BE2C (cell line): ENCODE results near the gene CATSPERZ.

Experiments
- DNase-seq: peaks from one replicate; pipeline ENCODE4 v3.0.0-alpha.2; 2020
- H3K27me3 ChIP-seq: fragments of 250-450 bp; sonication (Bioruptor Pico); 2 replicates; pipeline ENCODE4 v1.5.1; 2020; ENCODE audit warnings: mild to moderate bottlenecking
- H3K36me3 ChIP-seq: fragments of 250-450 bp; sonication (Bioruptor Pico); 2 replicates; pipeline ENCODE4 v1.5.1; 2020; ENCODE audit warnings: mild to moderate bottlenecking
- H3K4me1 ChIP-seq: fragments of 250-450 bp; sonication (Bioruptor Pico); 2 replicates; pipeline ENCODE4 v1.5.1; 2020
- H3K4me3 ChIP-seq: 2 replicates; pipeline ENCODE4 v1.5.1; 2011; ENCODE audit warnings: low read depth, low read length
- H3K9me3 ChIP-seq: fragments of 250-450 bp; sonication (Bioruptor Pico); 2 replicates; pipeline ENCODE4 v1.5.1; 2020
- TF ChIP-seq, protein P1 (sequence below): IDR thresholded peaks from 2 replicates; pipeline ENCODE4 v1.5.1; 2012; ENCODE audit warnings: mild to moderate bottlenecking, low read depth, low read length

Gene CATSPERZ

DNA sequence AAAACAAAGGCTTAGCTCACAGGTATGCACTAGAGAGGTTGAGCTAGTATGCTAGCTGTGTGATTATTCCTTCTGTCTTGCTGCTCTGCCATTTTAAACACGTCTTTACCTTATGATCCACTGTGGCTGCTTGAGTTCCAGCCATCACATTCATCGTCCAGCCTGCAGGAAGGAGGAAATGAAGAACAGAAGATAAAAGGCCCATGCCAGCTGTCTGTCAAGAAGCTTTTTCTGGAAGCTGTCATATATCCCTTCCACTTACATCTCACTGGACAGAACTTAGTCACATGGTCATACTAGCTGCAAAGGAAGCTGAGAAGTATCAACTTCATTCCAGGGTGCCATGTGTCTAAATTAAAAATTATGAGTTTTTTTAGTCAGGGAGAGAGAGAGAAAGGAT is 27.2 kb downstream of the CATSPERZ start:
- no peak overlapping the region for H3K4me3 ChIP-seq
- no peaks in the 10 kb centered on the region for H3K27me3 ChIP-seq
- no peaks in the 10 kb centered on the region for H3K36me3 ChIP-seq
- H3K9me3 ChIP-seq: no peaks in the 10 kb centered on the region
- TF ChIP-seq, protein P1, sequence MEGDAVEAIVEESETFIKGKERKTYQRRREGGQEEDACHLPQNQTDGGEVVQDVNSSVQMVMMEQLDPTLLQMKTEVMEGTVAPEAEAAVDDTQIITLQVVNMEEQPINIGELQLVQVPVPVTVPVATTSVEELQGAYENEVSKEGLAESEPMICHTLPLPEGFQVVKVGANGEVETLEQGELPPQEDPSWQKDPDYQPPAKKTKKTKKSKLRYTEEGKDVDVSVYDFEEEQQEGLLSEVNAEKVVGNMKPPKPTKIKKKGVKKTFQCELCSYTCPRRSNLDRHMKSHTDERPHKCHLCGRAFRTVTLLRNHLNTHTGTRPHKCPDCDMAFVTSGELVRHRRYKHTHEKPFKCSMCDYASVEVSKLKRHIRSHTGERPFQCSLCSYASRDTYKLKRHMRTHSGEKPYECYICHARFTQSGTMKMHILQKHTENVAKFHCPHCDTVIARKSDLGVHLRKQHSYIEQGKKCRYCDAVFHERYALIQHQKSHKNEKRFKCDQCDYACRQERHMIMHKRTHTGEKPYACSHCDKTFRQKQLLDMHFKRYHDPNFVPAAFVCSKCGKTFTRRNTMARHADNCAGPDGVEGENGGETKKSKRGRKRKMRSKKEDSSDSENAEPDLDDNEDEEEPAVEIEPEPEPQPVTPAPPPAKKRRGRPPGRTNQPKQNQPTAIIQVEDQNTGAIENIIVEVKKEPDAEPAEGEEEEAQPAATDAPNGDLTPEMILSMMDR: no peak
- no peaks in the 10 kb centered on the region for H3K4me1 ChIP-seq
- DNase-seq: no peak

DNA sequence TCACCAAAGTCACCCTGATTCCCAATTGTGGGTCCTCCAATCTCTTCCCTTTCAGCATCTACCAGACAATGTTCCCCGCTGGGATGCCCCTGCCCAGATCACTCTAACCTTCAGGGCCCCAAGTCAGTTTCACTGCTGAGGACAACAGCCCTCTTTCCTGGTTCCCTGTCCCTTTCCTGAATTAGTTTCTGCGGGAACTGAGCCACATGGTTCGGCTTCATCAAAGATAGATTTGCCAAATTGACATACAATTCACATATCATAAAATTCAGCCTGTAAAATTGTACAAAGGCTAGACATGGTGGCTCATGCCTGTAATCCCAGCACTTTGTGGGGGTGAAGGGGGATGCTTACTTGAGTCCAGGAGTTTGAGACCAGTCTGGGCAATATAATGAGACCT is 27.8 kb downstream of the CATSPERZ start:
- H3K4me3 ChIP-seq: no peak overlapping the region
- H3K9me3 ChIP-seq: no peaks in the 10 kb centered on the region
- TF ChIP-seq, protein P1: no peak
- no peak for DNase-seq
- H3K36me3 ChIP-seq: no peaks in the 10 kb centered on the region
- H3K27me3 ChIP-seq: no peaks in the 10 kb centered on the region
- no peaks in the 10 kb centered on the region for H3K4me1 ChIP-seq

DNA sequence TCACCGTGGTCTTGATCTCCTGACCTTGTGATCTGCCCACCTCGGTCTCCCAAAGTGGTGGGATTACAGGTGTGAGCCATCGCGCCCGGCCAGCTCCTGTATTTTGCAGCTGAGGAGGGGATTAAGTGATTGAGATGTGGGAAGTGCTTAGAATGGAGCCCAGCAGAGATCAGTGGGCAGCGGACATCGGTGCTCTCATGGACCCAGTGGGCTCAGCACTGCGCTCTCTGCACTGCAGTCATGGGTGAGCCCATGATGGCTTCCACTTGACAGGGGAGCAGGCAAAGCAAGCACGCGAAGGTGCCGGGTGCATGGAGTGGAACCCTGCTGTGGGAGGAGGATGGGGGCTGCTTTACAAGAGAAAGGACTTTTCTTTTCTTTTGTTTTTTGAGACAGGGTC is 30.7 kb downstream of the CATSPERZ start:
- no peak for DNase-seq
- H3K9me3 ChIP-seq: no peaks in the 10 kb centered on the region
- H3K4me1 ChIP-seq: no peaks in the 10 kb centered on the region
- H3K4me3 ChIP-seq: no peak overlapping the region
- H3K36me3 ChIP-seq: no peaks in the 10 kb centered on the region
- TF ChIP-seq, protein P1: no peak
- no peaks in the 10 kb centered on the region for H3K27me3 ChIP-seq

DNA sequence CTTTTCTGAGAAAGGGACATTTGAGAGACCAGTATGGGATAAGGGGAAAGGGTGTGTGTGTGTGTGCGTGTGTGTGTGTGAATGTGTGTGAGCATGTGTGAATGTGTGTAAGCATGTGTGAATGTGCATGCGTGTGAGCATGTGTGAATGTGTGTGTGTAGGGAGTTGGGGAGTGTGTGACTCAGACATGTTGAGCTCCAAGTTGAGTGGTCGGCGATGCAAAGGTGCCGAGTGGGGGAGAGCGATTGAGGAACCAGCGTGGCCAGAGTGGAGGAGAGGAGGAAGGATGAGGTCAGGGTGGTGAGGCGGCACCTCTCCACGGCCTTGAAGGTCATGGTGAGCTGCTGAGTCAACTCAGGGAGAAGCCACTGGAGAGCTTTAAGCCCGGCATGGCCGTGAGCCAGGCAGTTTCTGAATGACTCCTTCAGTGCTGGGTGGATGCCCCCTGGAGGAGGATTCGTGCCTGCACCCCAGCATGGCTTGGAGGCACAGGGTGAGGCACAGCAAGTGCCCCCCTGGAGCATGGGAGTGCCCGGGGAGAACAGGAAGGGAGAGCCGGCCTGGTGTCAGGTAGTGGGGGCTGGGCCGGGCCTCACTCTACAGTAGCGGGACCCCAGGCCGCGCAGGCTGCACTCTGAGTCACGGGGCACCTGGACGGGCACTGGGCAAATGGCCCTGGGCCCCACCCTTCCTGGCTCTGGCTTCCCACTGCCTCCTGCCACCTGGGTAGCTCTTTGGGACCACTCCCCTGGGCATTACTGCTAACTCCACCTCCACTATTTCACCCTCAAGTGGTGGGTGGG is 31.6 kb downstream of the CATSPERZ start:
- Histone ChIP-seq H3K27me3 (no peaks in the 10 kb centered on the region), H3K36me3 (no peaks in the 10 kb centered on the region), H3K4me3 (no peak overlapping the region), H3K4me1 (no peaks in the 10 kb centered on the region), H3K9me3 (no peaks in the 10 kb centered on the region)
- DNase-seq: peak; percentile 49
- TF ChIP-seq, protein P1: peak; percentile 43

DNA sequence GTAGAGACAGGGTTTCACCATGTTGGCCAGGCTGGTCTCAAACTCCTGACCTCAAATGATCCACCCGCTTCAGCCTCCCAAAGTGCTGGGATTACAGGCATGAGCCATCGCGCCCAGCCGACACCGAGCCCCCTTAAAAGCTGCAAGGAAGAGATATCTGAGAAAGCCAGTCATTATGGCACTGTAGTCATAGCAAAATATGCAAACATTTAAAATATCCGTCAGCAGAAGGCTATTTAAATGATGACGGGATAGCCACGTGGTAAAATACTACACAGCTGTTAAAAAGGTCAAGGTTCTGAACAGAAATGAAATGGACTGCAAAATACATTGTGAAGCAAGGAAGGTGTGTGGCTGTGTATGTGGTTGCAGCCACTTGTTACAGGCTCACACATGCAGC is 33.4 kb downstream of the CATSPERZ start:
- H3K4me3 ChIP-seq: no peak overlapping the region

More for the DNA sequence above, 33.4 kb downstream of the CATSPERZ start:
- H3K36me3 ChIP-seq: no peaks in the 10 kb centered on the region
- no peaks in the 10 kb centered on the region for H3K9me3 ChIP-seq
- H3K4me1 ChIP-seq: no peaks in the 10 kb centered on the region
- TF ChIP-seq, protein P1: no peak
- no peaks in the 10 kb centered on the region for H3K27me3 ChIP-seq
- no peak for DNase-seq
